ENCODE data around the gene FCN3. TPM values are rescaled to one million over a fixed set of nuclear protein-coding genes. Genes with fewer than 3 reads are reported as not detected.

The FCN3 gene
- total RNA-seq, 5 donors from 2014 or later (not counting 1 experiment from before 2014, with no cell fraction given): 0.26 to 0.44 (median 0.38) TPM; not detected in 2

GRCh38 chr1:27368869-27369582 lies 5.6 kb downstream of the FCN3 start:
- H3K4me3 Mint-ChIP-seq: no peak overlapping the region
- Histone ChIP-seq H3K27ac (ENCODE audit: low read length) (no peak overlapping the region), H3K4me3 (ENCODE audit: control insufficient read depth in 1 of 2, extremely low read depth in 1 of 2, low read length in 1 of 2) (no peak overlapping the region), H3K27me3 (replicated peaks in 1 of 2; ENCODE audit: control insufficient read depth in 2 of 2, extremely low read depth in 1 of 2, insufficient read depth in 2 of 2, low read length in 1 of 2) (peaks cover 0 to 11% of the 10 kb centered on the region in 2 experiments), H3K4me1 (ENCODE audit: control insufficient read depth in 1 of 2, extremely low read depth in 1 of 2, insufficient read depth in 2 of 2, low read length in 2 of 2) (peaks cover 15 to 36% of the 10 kb centered on the region in 2 experiments), H3K9me3 (no peaks in the 10 kb centered on the region), H3K36me3 (ENCODE audit: control insufficient read depth in 2 of 2, extremely low read depth in 1 of 2, insufficient read depth in 1 of 2, low read length in 1 of 2) (no peaks in the 10 kb centered on the region)
- peaks cover 33 to 43% (median 40%) of the 10 kb centered on the region in 3 donors for H3K4me1 Mint-ChIP-seq
- ATAC-seq (replicated peaks in 1 of 4) (peak in 1 of 4 experiments; percentile 13), DNase-seq (peak in 4 of 35 experiments; percentile 25 to 39 (median 34))
- H3K9me3 Mint-ChIP-seq: no peaks in the 10 kb centered on the region
- WGBS (ENCODE audit: insufficient coverage): 57% methylated on average over 13 of the region's 13 CpGs
- POLR2A ChIA-PET: interaction anchor here in 1 of 2 donors (1.1 kb wide), 1 partner anchor 25 kb away, joined by 4 read pairs; no protein-coding TSS in a partner anchor
- CTCF ChIA-PET: interaction anchor here (0.7 to 1.4 kb wide), 3 partner anchors 11 to 210 kb away, joined by 4 to 12 read pairs (median 5); no protein-coding TSS in a partner anchor
- peak overlapping the region; percentile 36 to 58 for H3K27ac Mint-ChIP-seq
- no peaks in the 10 kb centered on the region for H3K27me3 Mint-ChIP-seq
- no peaks in the 10 kb centered on the region for H3K36me3 Mint-ChIP-seq

DNA sequence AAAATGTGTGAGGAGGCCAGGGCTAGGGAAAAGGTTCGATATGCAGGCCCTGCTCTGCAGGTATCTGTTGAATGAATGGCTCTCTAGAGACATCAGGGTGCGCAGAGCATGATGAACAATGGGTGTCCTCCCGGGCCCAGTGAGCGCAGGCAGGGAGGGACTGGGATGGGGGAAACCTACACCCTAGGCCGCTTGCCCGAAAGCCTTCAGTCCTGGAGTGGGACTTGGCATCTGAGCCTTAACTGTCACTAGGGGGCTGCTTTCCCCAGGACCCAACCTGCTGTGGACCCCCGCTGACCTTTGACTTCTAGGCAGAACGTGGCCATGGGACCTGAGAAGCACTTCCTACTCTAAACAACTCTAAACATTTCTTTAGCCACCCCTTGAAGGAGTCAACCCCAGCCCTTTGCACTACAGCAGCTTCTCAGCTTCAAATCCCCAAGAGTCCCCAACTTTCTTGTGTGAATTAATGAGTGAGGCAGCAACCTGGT lies 7.4 kb downstream of the FCN3 start:
- no peak for ATAC-seq (replicated peaks in 1 of 4)
- Mint-ChIP-seq H3K4me1 (peaks cover 38 to 48% (median 42%) of the 10 kb centered on the region in 3 donors), H3K4me3 (peak overlapping the region; percentile 71 to 79 (median 78)), H3K36me3 (no peaks in the 10 kb centered on the region), H3K9me3 (no peaks in the 10 kb centered on the region), H3K27me3 (no peaks in the 10 kb centered on the region), H3K27ac (peak overlapping the region in 1 of 2 donors; percentile 55)
- H3K36me3 ChIP-seq (ENCODE audit: control insufficient read depth in 2 of 2, extremely low read depth in 1 of 2, insufficient read depth in 1 of 2, low read length in 1 of 2): no peaks in the 10 kb centered on the region
- peaks cover 0 to 11% of the 10 kb centered on the region in 2 experiments for H3K27me3 ChIP-seq (replicated peaks in 1 of 2; ENCODE audit: control insufficient read depth in 2 of 2, extremely low read depth in 1 of 2, insufficient read depth in 2 of 2, low read length in 1 of 2)
- ChIA-PET CTCF (interaction anchor here (1.1 to 1.4 kb wide), 2 partner anchors 9 to 68 kb away, joined by 4 read pairs; no protein-coding TSS in a partner anchor), POLR2A (no interaction called here)
- WGBS (ENCODE audit: insufficient coverage): 83% methylated on average over 8 of the region's 8 CpGs
- no peaks in the 10 kb centered on the region for H3K9me3 ChIP-seq
- H3K4me3 ChIP-seq (ENCODE audit: control insufficient read depth in 1 of 2, extremely low read depth in 1 of 2, low read length in 1 of 2): peak overlapping the region in 1 of 2 donors; percentile 53
- DNase-seq: no peak
- H3K27ac ChIP-seq (ENCODE audit: low read length): no peak overlapping the region
- peaks cover 15 to 36% of the 10 kb centered on the region in 2 experiments for H3K4me1 ChIP-seq (ENCODE audit: control insufficient read depth in 1 of 2, extremely low read depth in 1 of 2, insufficient read depth in 2 of 2, low read length in 2 of 2)

- Mint-ChIP-seq H3K9me3 (no peaks in the 10 kb centered on the region), H3K4me3 (peak within 1 kb of the TSS; percentile 85 to 87 (median 86)), H3K36me3 (no peaks in the 10 kb centered on the region), H3K4me1 (peaks cover 38 to 48% (median 42%) of the 10 kb centered on the region in 3 donors), H3K27ac (peak within 1 kb of the TSS in 1 of 2 donors; percentile 82), H3K27me3 (no peaks in the 10 kb centered on the region)
- DNase-seq (peak in 5 of 35 experiments; percentile 18 to 64 (median 43)), ATAC-seq (replicated peaks in 1 of 4) (peak; percentile 50 to 58 (median 56))
- Histone ChIP-seq H3K27me3 (replicated peaks in 1 of 2; ENCODE audit: control insufficient read depth in 2 of 2, extremely low read depth in 1 of 2, insufficient read depth in 2 of 2, low read length in 1 of 2) (peaks cover 0 to 11% of the 10 kb centered on the region in 2 experiments), H3K4me3 (ENCODE audit: control insufficient read depth in 1 of 2, extremely low read depth in 1 of 2, low read length in 1 of 2) (peak within 1 kb of the TSS; percentile 53 to 68), H3K27ac (ENCODE audit: low read length) (no peak within 1 kb of the TSS), H3K36me3 (ENCODE audit: control insufficient read depth in 2 of 2, extremely low read depth in 1 of 2, insufficient read depth in 1 of 2, low read length in 1 of 2) (no peaks in the 10 kb centered on the region), H3K9me3 (no peaks in the 10 kb centered on the region), H3K4me1 (ENCODE audit: control insufficient read depth in 1 of 2, extremely low read depth in 1 of 2, insufficient read depth in 2 of 2, low read length in 2 of 2) (peaks cover 15 to 36% of the 10 kb centered on the region in 2 experiments)
- POLR2A ChIA-PET: no interaction called here
- CTCF ChIA-PET: interaction anchor here in 1 of 2 donors (0.7 to 1.8 kb wide), 3 partner anchors 10 to 67 kb away, joined by 3 to 9 read pairs (median 4); no protein-coding TSS in a partner anchor
- 3% methylated on average over 60 of the region's 67 CpGs for WGBS (ENCODE audit: insufficient coverage)
Measured at GRCh38 chr1:27366411-27367159, 8.0 kb downstream of the FCN3 start, which contains the start of gene MAP3K6. Gene MAP3K6, minus strand, starts transcription at chr1:27366961. Its CDS starts 364 bp downstream, at chr1:27366597.

GRCh38 chr1:27366113-27366410 lies 8.6 kb downstream of the FCN3 start:
- no peak overlapping the region for H3K27ac ChIP-seq (ENCODE audit: low read length)
- peak overlapping the region in 1 of 2 donors; percentile 82 for H3K27ac Mint-ChIP-seq
- 0% methylated on average over 30 of the region's 30 CpGs for WGBS (ENCODE audit: insufficient coverage)
- H3K36me3 Mint-ChIP-seq: no peaks in the 10 kb centered on the region
- peak in 31 of 35 experiments; percentile 29 to 72 (median 56) for DNase-seq
- peaks cover 38 to 48% (median 43%) of the 10 kb centered on the region in 3 donors for H3K4me1 Mint-ChIP-seq
- H3K4me3 Mint-ChIP-seq: peak overlapping the region; percentile 85 to 87 (median 86)
- no peaks in the 10 kb centered on the region for H3K9me3 ChIP-seq
- peaks cover 0 to 11% of the 10 kb centered on the region in 2 experiments for H3K27me3 ChIP-seq (replicated peaks in 1 of 2; ENCODE audit: control insufficient read depth in 2 of 2, extremely low read depth in 1 of 2, insufficient read depth in 2 of 2, low read length in 1 of 2)
- CTCF ChIA-PET: interaction anchor here (0.6 to 1.8 kb wide), 9 partner anchors 9 to 1143 kb away, joined by 3 to 10 read pairs (median 4); no protein-coding TSS in a partner anchor
- no peaks in the 10 kb centered on the region for H3K36me3 ChIP-seq (ENCODE audit: control insufficient read depth in 2 of 2, extremely low read depth in 1 of 2, insufficient read depth in 1 of 2, low read length in 1 of 2)
- no peaks in the 10 kb centered on the region for H3K9me3 Mint-ChIP-seq
- H3K27me3 Mint-ChIP-seq: no peaks in the 10 kb centered on the region
- peaks cover 15 to 36% of the 10 kb centered on the region in 2 experiments for H3K4me1 ChIP-seq (ENCODE audit: control insufficient read depth in 1 of 2, extremely low read depth in 1 of 2, insufficient read depth in 2 of 2, low read length in 2 of 2)
- peak; percentile 62 to 71 (median 66) for ATAC-seq (replicated peaks in 1 of 4)
- POLR2A ChIA-PET: interaction anchor here (0.5 to 0.6 kb wide), 4 partner anchors 14 to 1458 kb away, joined by 3 to 11 read pairs (median 3); no protein-coding TSS in a partner anchor
- peak overlapping the region; percentile 53 to 68 for H3K4me3 ChIP-seq (ENCODE audit: control insufficient read depth in 1 of 2, extremely low read depth in 1 of 2, low read length in 1 of 2)

GRCh38 chr1:27365372-27366112 lies 9.1 kb downstream of the FCN3 start:
- H3K36me3 Mint-ChIP-seq: no peaks in the 10 kb centered on the region
- peak overlapping the region; percentile 57 to 82 for H3K27ac Mint-ChIP-seq
- Histone ChIP-seq H3K27me3 (replicated peaks in 1 of 2; ENCODE audit: control insufficient read depth in 2 of 2, extremely low read depth in 1 of 2, insufficient read depth in 2 of 2, low read length in 1 of 2) (peaks cover 0 to 11% of the 10 kb centered on the region in 2 experiments), H3K4me3 (ENCODE audit: control insufficient read depth in 1 of 2, extremely low read depth in 1 of 2, low read length in 1 of 2) (peak overlapping the region; percentile 53 to 68), H3K36me3 (ENCODE audit: control insufficient read depth in 2 of 2, extremely low read depth in 1 of 2, insufficient read depth in 1 of 2, low read length in 1 of 2) (no peaks in the 10 kb centered on the region), H3K27ac (ENCODE audit: low read length) (no peak overlapping the region), H3K4me1 (ENCODE audit: control insufficient read depth in 1 of 2, extremely low read depth in 1 of 2, insufficient read depth in 2 of 2, low read length in 2 of 2) (peaks cover 15 to 41% of the 10 kb centered on the region in 2 experiments), H3K9me3 (no peaks in the 10 kb centered on the region)
- peaks cover 38 to 48% (median 43%) of the 10 kb centered on the region in 3 donors for H3K4me1 Mint-ChIP-seq
- ChIA-PET CTCF (interaction anchor here (0.6 to 1.8 kb wide), 8 partner anchors 9 to 1144 kb away, joined by 3 to 10 read pairs (median 4); no protein-coding TSS in a partner anchor), POLR2A (interaction anchor here (0.5 to 0.6 kb wide), 5 partner anchors 14 to 1458 kb away, joined by 3 to 11 read pairs (median 3); no protein-coding TSS in a partner anchor)
- ATAC-seq (replicated peaks in 1 of 4) (peak; percentile 70 to 76 (median 72)), DNase-seq (peak; percentile 37 to 84 (median 70))
- peak overlapping the region; percentile 85 to 87 (median 86) for H3K4me3 Mint-ChIP-seq
- WGBS (ENCODE audit: insufficient coverage): 3% methylated on average over 30 of the region's 40 CpGs
- no peaks in the 10 kb centered on the region for H3K27me3 Mint-ChIP-seq
- no peaks in the 10 kb centered on the region for H3K9me3 Mint-ChIP-seq

All from T-cell (primary cell).